ENCODE results near the gene CDC42BPA. TPM values are rescaled to one million over a fixed set of nuclear protein-coding genes. Genes with fewer than 3 reads are reported as not detected.
A peak's percentile ranks its signal among the peaks of the same experiment; 100 is the strongest.

Gene CDC42BPA
- total RNA-seq, 1 experiment from 2014 or later, result 25.2 TPM

GRCh38 chr1:227281371-227281770, 36.9 kb downstream of the CDC42BPA start:
- DNase-seq (ENCODE audit: low spot score), result no peak
- TF ChIP-seq ZNF232 (CRISPR knock-in tag; IDR thresholded peaks at IDR 0.05) (no peak), FOXK1 (CRISPR knock-in tag; IDR thresholded peaks at IDR 0.05) (no peak), TP53 (CRISPR knock-in tag; IDR thresholded peaks at IDR 0.05) (no peak), ATF3 (CRISPR knock-in tag; conservative IDR thresholded peaks at IDR 0.05) (no peak), IRF2 (CRISPR knock-in tag; IDR thresholded peaks at IDR 0.05; ENCODE audit: borderline replicate concordance, low read depth) (no peak), GTF2I (CRISPR knock-in tag; conservative IDR thresholded peaks at IDR 0.05) (no peak), ZNF416 (CRISPR knock-in tag; IDR thresholded peaks at IDR 0.05) (no peak), ESRRA (CRISPR knock-in tag; IDR thresholded peaks at IDR 0.05; ENCODE audit: borderline replicate concordance) (no peak), NR2C2 (CRISPR knock-in tag; IDR thresholded peaks at IDR 0.05) (no peak), ZNF396 (CRISPR knock-in tag; IDR thresholded peaks at IDR 0.05; ENCODE audit: borderline replicate concordance) (no peak), TEAD4 (CRISPR knock-in tag; IDR thresholded peaks at IDR 0.05) (no peak), ETV6 (CRISPR knock-in tag; IDR thresholded peaks at IDR 0.05) (no peak), MXD4 (CRISPR knock-in tag; IDR thresholded peaks at IDR 0.05; ENCODE audit: borderline replicate concordance) (no peak), KAT7 (CRISPR knock-in tag; IDR thresholded peaks at IDR 0.05; ENCODE audit: borderline replicate concordance) (no peak), RORB (CRISPR knock-in tag; IDR thresholded peaks at IDR 0.05) (no peak), ZNF423 (CRISPR knock-in tag; IDR thresholded peaks at IDR 0.05) (no peak)
- TF ChIP-seq, protein P1, sequence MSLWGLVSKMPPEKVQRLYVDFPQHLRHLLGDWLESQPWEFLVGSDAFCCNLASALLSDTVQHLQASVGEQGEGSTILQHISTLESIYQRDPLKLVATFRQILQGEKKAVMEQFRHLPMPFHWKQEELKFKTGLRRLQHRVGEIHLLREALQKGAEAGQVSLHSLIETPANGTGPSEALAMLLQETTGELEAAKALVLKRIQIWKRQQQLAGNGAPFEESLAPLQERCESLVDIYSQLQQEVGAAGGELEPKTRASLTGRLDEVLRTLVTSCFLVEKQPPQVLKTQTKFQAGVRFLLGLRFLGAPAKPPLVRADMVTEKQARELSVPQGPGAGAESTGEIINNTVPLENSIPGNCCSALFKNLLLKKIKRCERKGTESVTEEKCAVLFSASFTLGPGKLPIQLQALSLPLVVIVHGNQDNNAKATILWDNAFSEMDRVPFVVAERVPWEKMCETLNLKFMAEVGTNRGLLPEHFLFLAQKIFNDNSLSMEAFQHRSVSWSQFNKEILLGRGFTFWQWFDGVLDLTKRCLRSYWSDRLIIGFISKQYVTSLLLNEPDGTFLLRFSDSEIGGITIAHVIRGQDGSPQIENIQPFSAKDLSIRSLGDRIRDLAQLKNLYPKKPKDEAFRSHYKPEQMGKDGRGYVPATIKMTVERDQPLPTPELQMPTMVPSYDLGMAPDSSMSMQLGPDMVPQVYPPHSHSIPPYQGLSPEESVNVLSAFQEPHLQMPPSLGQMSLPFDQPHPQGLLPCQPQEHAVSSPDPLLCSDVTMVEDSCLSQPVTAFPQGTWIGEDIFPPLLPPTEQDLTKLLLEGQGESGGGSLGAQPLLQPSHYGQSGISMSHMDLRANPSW (CRISPR knock-in tag; conservative IDR thresholded peaks at IDR 0.05; ENCODE audit: low read depth), result no peak
- TF ChIP-seq, protein P2, sequence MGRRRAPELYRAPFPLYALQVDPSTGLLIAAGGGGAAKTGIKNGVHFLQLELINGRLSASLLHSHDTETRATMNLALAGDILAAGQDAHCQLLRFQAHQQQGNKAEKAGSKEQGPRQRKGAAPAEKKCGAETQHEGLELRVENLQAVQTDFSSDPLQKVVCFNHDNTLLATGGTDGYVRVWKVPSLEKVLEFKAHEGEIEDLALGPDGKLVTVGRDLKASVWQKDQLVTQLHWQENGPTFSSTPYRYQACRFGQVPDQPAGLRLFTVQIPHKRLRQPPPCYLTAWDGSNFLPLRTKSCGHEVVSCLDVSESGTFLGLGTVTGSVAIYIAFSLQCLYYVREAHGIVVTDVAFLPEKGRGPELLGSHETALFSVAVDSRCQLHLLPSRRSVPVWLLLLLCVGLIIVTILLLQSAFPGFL (CRISPR knock-in tag; IDR thresholded peaks at IDR 0.05; ENCODE audit: borderline replicate concordance), result no peak
- TF ChIP-seq, protein P3, sequence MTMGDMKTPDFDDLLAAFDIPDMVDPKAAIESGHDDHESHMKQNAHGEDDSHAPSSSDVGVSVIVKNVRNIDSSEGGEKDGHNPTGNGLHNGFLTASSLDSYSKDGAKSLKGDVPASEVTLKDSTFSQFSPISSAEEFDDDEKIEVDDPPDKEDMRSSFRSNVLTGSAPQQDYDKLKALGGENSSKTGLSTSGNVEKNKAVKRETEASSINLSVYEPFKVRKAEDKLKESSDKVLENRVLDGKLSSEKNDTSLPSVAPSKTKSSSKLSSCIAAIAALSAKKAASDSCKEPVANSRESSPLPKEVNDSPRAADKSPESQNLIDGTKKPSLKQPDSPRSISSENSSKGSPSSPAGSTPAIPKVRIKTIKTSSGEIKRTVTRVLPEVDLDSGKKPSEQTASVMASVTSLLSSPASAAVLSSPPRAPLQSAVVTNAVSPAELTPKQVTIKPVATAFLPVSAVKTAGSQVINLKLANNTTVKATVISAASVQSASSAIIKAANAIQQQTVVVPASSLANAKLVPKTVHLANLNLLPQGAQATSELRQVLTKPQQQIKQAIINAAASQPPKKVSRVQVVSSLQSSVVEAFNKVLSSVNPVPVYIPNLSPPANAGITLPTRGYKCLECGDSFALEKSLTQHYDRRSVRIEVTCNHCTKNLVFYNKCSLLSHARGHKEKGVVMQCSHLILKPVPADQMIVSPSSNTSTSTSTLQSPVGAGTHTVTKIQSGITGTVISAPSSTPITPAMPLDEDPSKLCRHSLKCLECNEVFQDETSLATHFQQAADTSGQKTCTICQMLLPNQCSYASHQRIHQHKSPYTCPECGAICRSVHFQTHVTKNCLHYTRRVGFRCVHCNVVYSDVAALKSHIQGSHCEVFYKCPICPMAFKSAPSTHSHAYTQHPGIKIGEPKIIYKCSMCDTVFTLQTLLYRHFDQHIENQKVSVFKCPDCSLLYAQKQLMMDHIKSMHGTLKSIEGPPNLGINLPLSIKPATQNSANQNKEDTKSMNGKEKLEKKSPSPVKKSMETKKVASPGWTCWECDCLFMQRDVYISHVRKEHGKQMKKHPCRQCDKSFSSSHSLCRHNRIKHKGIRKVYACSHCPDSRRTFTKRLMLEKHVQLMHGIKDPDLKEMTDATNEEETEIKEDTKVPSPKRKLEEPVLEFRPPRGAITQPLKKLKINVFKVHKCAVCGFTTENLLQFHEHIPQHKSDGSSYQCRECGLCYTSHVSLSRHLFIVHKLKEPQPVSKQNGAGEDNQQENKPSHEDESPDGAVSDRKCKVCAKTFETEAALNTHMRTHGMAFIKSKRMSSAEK (CRISPR knock-in tag; IDR thresholded peaks at IDR 0.05; ENCODE audit: borderline replicate concordance), result no peak
- H3K4me3 Mint-ChIP-seq, result no peak overlapping the region
- H3K36me3 Mint-ChIP-seq, result peaks cover 37% of the 10 kb centered on the region
- H3K9me3 Mint-ChIP-seq, result peaks cover 31% of the 10 kb centered on the region
- peak overlapping the region; percentile 41; the same call in 1 of the 2 replicates for H3K27ac Mint-ChIP-seq
- peaks cover 4% of the 10 kb centered on the region; the same call in 1 of the 2 replicates for H3K27me3 Mint-ChIP-seq (ENCODE audit: low read depth)
- CTCF ChIA-PET, result interaction anchor here (1.4 kb wide), 1 partner anchor 9 kb away, joined by 4 read pairs; no protein-coding TSS in a partner anchor
- no peak for ATAC-seq
- POLR2A ChIA-PET, result interaction anchor here (0.5 kb wide), 1 partner anchor 755 kb away, joined by 3 read pairs; no protein-coding TSS in a partner anchor
- peaks cover 2% of the 10 kb centered on the region; the same call in 1 of the 2 replicates for H3K4me1 Mint-ChIP-seq
